A549 (cell line): ENCODE results near the gene NXNL1. TPM values are rescaled to one million over a fixed set of nuclear protein-coding genes. Genes with fewer than 3 reads are reported as not detected.

ENCODE experiments used
- ATAC-seq, 2 experiments: fragments of 200-7000 bp in 1 of 2; fragments of >200 bp in 1 of 2; cut with Nextera tagmentation in 1 of 2; cut with Tn5 transposase in 1 of 2; 3 replicates each; pipeline versions ENCODE4 v1.8.0 to v1.9.1; 2018 to 2020; ENCODE audit warnings: mild to moderate bottlenecking in 1 of 2, moderate library complexity in 1 of 2
- CTCF ChIA-PET: fragments of 300-600 bp; sonication (Branson Sonifier 250); formaldehyde crosslinking; extraction: SDS; loops from one replicate; lab custom pipeline; 2021; ENCODE audit warnings: antibody characterized with exemption, inconsistent platforms; lab: Yijun Ruan, JAX
- POLR2A ChIA-PET: fragments of 350-600 bp; formaldehyde crosslinking; extraction: SDS; loops from one replicate; lab custom pipeline; 2021; ENCODE audit warnings: antibody characterized with exemption, inconsistent platforms; lab: Yijun Ruan, JAX
- DNase-seq, 2 experiments: peaks; one replicate each; pipeline versions ENCODE4 v3.0.0 to v3.0.0-alpha.2; 2011 to 2016; ENCODE audit warnings: low read depth in 1 of 2, low spot score in 1 of 2
- FAIRE-seq: peaks from 2 replicates; lab custom pipeline; 2011; peaks lifted over from hg19 to GRCh38; lab: Jason Lieb, UNC
- H3K27ac ChIP-seq, 2 experiments: fragments of >200 bp; sonication (Bioruptor Twin); formaldehyde crosslinking; 3 replicates each; pipeline ENCODE4 v1.5.1; 2016 to 2017
- H3K4me1 ChIP-seq: fragments of >200 bp; sonication (Bioruptor Twin); formaldehyde crosslinking; 3 replicates; pipeline ENCODE4 v1.6.1; 2016
- H3K4me2 ChIP-seq: fragments of >200 bp; sonication (Bioruptor Twin); formaldehyde crosslinking; 3 replicates; pipeline ENCODE4 v1.6.1; 2016
- H3K4me3 ChIP-seq: fragments of >200 bp; sonication (Bioruptor Twin); formaldehyde crosslinking; 3 replicates; pipeline ENCODE4 v1.5.1; 2016
- H3K9me3 ChIP-seq: fragments of >200 bp; sonication (Bioruptor Twin); formaldehyde crosslinking; 3 replicates; pipeline ENCODE4 v1.6.1; 2016
- ATOH8 ChIP-seq: fragments of 250-450 bp; sonication (Bioruptor Pico); IDR thresholded peaks from 2 replicates; pipeline ENCODE4 v1.5.0; 2020; ENCODE audit warnings: low read depth, mild to moderate bottlenecking, moderate library complexity
- BCL3 ChIP-seq: fragments of >200 bp; sonication (Bioruptor Twin); formaldehyde crosslinking; IDR thresholded peaks from 3 replicates; pipeline ENCODE4 v1.6.1; 2016
- BHLHE40 ChIP-seq: IDR thresholded peaks from 2 replicates; pipeline ENCODE4 v1.6.1; 2012; ENCODE audit warnings: low read depth, low read length, inconsistent platforms
- CBX8 ChIP-seq: fragments of 200-600 bp; sonication (generic); IDR thresholded peaks from 2 replicates; pipeline ENCODE4 v1.6.1; 2016
- EHF ChIP-seq: fragments of 250-450 bp; sonication (Bioruptor Pico); IDR thresholded peaks from 2 replicates; pipeline ENCODE4 v1.5.0; 2020; ENCODE audit warnings: mild to moderate bottlenecking
- ELK1 ChIP-seq: fragments of 150-350 bp; IDR thresholded peaks from 2 replicates; pipeline ENCODE4 v1.6.1; 2014; ENCODE audit warnings: low read depth, mild to moderate bottlenecking, low read length
- EP300 ChIP-seq, 2 experiments: fragments of >200 bp; sonication (Bioruptor Twin); formaldehyde crosslinking; IDR thresholded peaks; 2 replicates in 1 of 2; 3 replicates in 1 of 2; pipeline ENCODE4 v1.6.1; 2016 to 2017
- HDAC2 ChIP-seq: fragments of 200-600 bp; sonication (generic); IDR thresholded peaks from 2 replicates; pipeline ENCODE4 v1.6.1; 2016
- HEYL ChIP-seq: fragments of 250-450 bp; sonication (Bioruptor Pico); IDR thresholded peaks from 2 replicates; pipeline ENCODE4 v1.8.0; 2021; ENCODE audit warnings: mild to moderate bottlenecking, moderate library complexity
- HOXB13 ChIP-seq: fragments of 250-450 bp; sonication (Bioruptor Pico); IDR thresholded peaks from 2 replicates; pipeline ENCODE4 v1.5.0; 2020; ENCODE audit warnings: low read depth, mild to moderate bottlenecking, moderate library complexity
- HOXB5 ChIP-seq: fragments of 250-450 bp; sonication (Bioruptor Pico); IDR thresholded peaks from 2 replicates; pipeline ENCODE4 v1.5.0; 2020; ENCODE audit warnings: mild to moderate bottlenecking, moderate library complexity
- JUNB ChIP-seq: fragments of >200 bp; sonication (Bioruptor Twin); formaldehyde crosslinking; IDR thresholded peaks from 2 replicates; pipeline ENCODE4 v1.6.1; 2016
- KDM1A ChIP-seq: fragments of 200-600 bp; sonication (generic); IDR thresholded peaks from 2 replicates; pipeline ENCODE4 v1.6.1; 2016; ENCODE audit warnings: low read depth, mild to moderate bottlenecking
- KDM5A ChIP-seq: fragments of 200-600 bp; sonication (generic); IDR thresholded peaks from 2 replicates; pipeline ENCODE4 v1.6.1; 2016; ENCODE audit warnings: antibody characterized with exemption, mild to moderate bottlenecking
- MAFK ChIP-seq: fragments of 450-650 bp; IDR thresholded peaks from 2 replicates; pipeline ENCODE4 v1.6.1; 2014; ENCODE audit not compliant: partially characterized antibody
- MYC ChIP-seq: IDR thresholded peaks from 2 replicates; pipeline ENCODE4 v1.6.1; 2012; ENCODE audit warnings: mild to moderate bottlenecking, inconsistent platforms, low read length, improper control_type of control experiment, borderline replicate concordance
- NFE2L2 ChIP-seq: fragments of 150-350 bp; conservative IDR thresholded peaks from 2 replicates; pipeline ENCODE4 v1.6.1; 2014; ENCODE audit warnings: low read length
- NR3C1 ChIP-seq: fragments of >200 bp; sonication (Bioruptor Twin); formaldehyde crosslinking; IDR thresholded peaks from 3 replicates; pipeline ENCODE4 v1.6.1; 2017
- RAD21 ChIP-seq, 2 experiments: fragments of >200 bp in 1 of 2; sonication (Bioruptor Twin) in 1 of 2; formaldehyde crosslinking in 1 of 2; IDR thresholded peaks in 1 of 2; conservative IDR thresholded peaks in 1 of 2; 2 replicates in 1 of 2; 3 replicates in 1 of 2; pipeline ENCODE4 v1.6.1; 2012 to 2018; ENCODE audit warnings: inconsistent platforms in 1 of 2
- RCOR1 ChIP-seq: fragments of 150-350 bp; IDR thresholded peaks from 2 replicates; pipeline ENCODE4 v1.6.1; 2014; ENCODE audit warnings: antibody characterized with exemption, low read length, low read depth
- SMC3 ChIP-seq: fragments of >200 bp; sonication (Bioruptor Twin); formaldehyde crosslinking; IDR thresholded peaks from 3 replicates; pipeline ENCODE4 v1.6.1; 2018; ENCODE audit warnings: inconsistent platforms
- TFCP2L1 ChIP-seq: fragments of 250-450 bp; sonication (Bioruptor Pico); IDR thresholded peaks from 2 replicates; pipeline ENCODE4 v1.5.0; 2021; ENCODE audit warnings: mild to moderate bottlenecking
- TP53 ChIP-seq: fragments of 250-450 bp; sonication (Bioruptor Pico); IDR thresholded peaks from 2 replicates; pipeline ENCODE4 v1.5.0; 2021; ENCODE audit warnings: mild to moderate bottlenecking, moderate library complexity
- ZC3H11A ChIP-seq: fragments of 450-650 bp; IDR thresholded peaks from 2 replicates; pipeline ENCODE4 v1.6.1; 2014; ENCODE audit warnings: antibody characterized with exemption, mild to moderate bottlenecking
- ZFP36 ChIP-seq: fragments of 450-650 bp; IDR thresholded peaks from 2 replicates; pipeline ENCODE4 v1.6.1; 2014; ENCODE audit warnings: borderline replicate concordance; ENCODE audit not compliant: partially characterized antibody
- ZNF302 ChIP-seq: fragments of 250-450 bp; sonication (Bioruptor Pico); IDR thresholded peaks from 2 replicates; pipeline ENCODE4 v1.9.0; 2021; ENCODE audit warnings: inconsistent platforms, mild to moderate bottlenecking, moderate library complexity
- ZSCAN20 ChIP-seq: fragments of 250-450 bp; sonication (Bioruptor Pico); IDR thresholded peaks from 2 replicates; pipeline ENCODE4 v1.8.0; 2022; ENCODE audit warnings: mild to moderate bottlenecking, moderate library complexity
- WGBS: methylation state at CpG from one replicate; pipeline ENCODE4 v1.1.6; 2017; ENCODE audit errors: missing lambda C conversion rate; 5-methylcytosine and 5-hydroxymethylcytosine counted together
- polyA plus RNA-seq, 4 experiments: library from polyadenylated mRNA; depleted of rRNA in 3 of 4; stranded (reverse); fragments of >200 nt; fragmentation: RNase III in 1 of 4; extraction: RNeasy Plus Mini Kit Qiagen cat#74134 plus additional on column Dnase treatment in 1 of 4; gene quantifications; 2 replicates in 3 of 4; 3 replicates in 1 of 4; pipeline ENCODE4 v1.2.3, GENCODE V29; 2011 to 2017
- TF ChIP-seq, protein P1 (sequence below): fragments of 250-450 bp; sonication (Bioruptor Pico); IDR thresholded peaks from 2 replicates; pipeline ENCODE4 v1.5.0; 2021; ENCODE audit warnings: mild to moderate bottlenecking, moderate library complexity, borderline replicate concordance

The NXNL1 gene
- polyA plus RNA-seq, 2 of the 4 experiments (the other 2 are of a cell fraction) = not detected

DNA sequence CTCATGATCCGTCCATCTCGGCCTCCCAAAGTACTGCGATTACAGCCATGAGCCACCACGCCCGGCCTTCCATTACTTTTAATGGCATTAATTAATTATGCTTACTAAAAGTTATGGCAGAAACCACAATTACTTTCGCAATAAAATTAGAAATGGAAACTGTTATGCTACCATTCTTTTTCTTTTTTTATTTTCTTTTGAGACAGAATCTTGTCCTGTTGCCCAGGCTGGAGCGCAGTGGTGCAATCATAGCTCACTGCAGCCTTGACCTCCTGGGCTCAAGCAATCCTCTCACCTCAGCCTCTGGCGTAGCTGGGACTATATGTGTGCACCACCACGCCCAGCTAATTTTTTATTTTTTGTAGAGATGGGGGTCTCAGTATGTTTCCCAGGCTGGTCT lies 50.7 kb downstream of the NXNL1 start:
- CTCF ChIA-PET = no interaction called here
- no peak for ATAC-seq
- no peak for FAIRE-seq
- TF ChIP-seq ZSCAN20 (no peak), HOXB13 (CRISPR knock-in tag) (no peak), RCOR1 (no peak), ZNF302 (CRISPR knock-in tag) (no peak), SMC3 (no peak), EHF (CRISPR knock-in tag) (no peak), HOXB5 (no peak), BHLHE40 (no peak), TP53 (CRISPR knock-in tag) (no peak), KDM5A (no peak), MYC (no peak), TFCP2L1 (CRISPR knock-in tag) (no peak), NR3C1 (no peak), ELK1 (no peak), ZC3H11A (no peak), KDM1A (no peak), ZFP36 (no peak)
- Histone ChIP-seq H3K4me3 (no peak overlapping the region), H3K27ac (no peak overlapping the region), H3K4me1 (no peaks in the 10 kb centered on the region), H3K9me3 (no peaks in the 10 kb centered on the region), H3K4me2 (no peak overlapping the region)
- 85% methylated on average over 9 of the region's 9 CpGs for WGBS
- no peak for DNase-seq
- POLR2A ChIA-PET = interaction anchor here (1.3 kb wide), 1 partner anchor 10 kb away, joined by 5 read pairs; the partner anchor contains the start of gene MVB12A

DNA sequence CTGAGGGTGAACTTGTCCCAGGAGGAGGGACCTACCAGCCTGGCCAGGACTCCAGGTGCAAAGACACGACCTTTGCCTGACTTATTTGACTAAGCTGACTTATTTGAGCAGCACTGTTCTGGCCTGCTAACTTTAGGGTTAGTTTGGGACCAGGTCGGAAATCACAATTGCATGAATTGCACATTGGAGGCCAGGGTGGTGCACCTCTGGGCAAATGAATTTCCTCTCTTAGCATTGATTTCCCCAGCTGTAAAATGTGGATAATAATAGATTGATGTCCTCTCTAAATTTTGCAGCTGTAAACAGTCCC lies 53.9 kb downstream of the NXNL1 start:
- ATAC-seq (no peak), FAIRE-seq (no peak), DNase-seq (no peak)
- Histone ChIP-seq H3K27ac (no peak overlapping the region), H3K4me3 (no peak overlapping the region), H3K4me2 (no peak overlapping the region), H3K4me1 (no peaks in the 10 kb centered on the region), H3K9me3 (no peaks in the 10 kb centered on the region)
- TF ChIP-seq HDAC2 = no peak
- TF ChIP-seq ATOH8 = no peak
- TF ChIP-seq BCL3 = no peak
- no peak for TF ChIP-seq HEYL (CRISPR knock-in tag)
- TF ChIP-seq MAFK = no peak
- TF ChIP-seq MYC = no peak
- no peak for TF ChIP-seq JUNB
- no peak for TF ChIP-seq CBX8
- TF ChIP-seq, protein P1, sequence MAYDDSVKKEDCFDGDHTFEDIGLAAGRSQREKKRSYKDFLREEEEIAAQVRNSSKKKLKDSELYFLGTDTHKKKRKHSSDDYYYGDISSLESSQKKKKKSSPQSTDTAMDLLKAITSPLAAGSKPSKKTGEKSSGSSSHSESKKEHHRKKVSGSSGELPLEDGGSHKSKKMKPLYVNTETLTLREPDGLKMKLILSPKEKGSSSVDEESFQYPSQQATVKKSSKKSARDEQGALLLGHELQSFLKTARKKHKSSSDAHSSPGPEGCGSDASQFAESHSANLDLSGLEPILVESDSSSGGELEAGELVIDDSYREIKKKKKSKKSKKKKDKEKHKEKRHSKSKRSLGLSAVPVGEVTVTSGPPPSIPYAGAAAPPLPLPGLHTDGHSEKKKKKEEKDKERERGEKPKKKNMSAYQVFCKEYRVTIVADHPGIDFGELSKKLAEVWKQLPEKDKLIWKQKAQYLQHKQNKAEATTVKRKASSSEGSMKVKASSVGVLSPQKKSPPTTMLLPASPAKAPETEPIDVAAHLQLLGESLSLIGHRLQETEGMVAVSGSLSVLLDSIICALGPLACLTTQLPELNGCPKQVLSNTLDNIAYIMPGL (CRISPR knock-in tag) = no peak
- TF ChIP-seq EP300 (IDR thresholded peaks at IDR 0.05) = no peak
- no peak for TF ChIP-seq RAD21 (conservative IDR thresholded peaks at IDR 0.05 in 1 of 2, IDR thresholded peaks at IDR 0.05 in 1 of 2)
- TF ChIP-seq NFE2L2 = no peak
- POLR2A ChIA-PET = no interaction called here
- 70% methylated on average over 2 of the region's 2 CpGs for WGBS
- CTCF ChIA-PET = interaction anchor here (1.0 to 1.2 kb wide), 2 partner anchors 15 to 21 kb away, joined by 3 to 5 read pairs; no protein-coding TSS in a partner anchor
